H4 (cell line): ENCODE data around the gene TAL1. TPM values are rescaled to one million over a fixed set of nuclear protein-coding genes. Genes with fewer than 3 reads are reported as not detected.
"Not testable (repeated sequence)": the region's sequence is repeated elsewhere in the genome, so short reads cannot be mapped to it uniquely, and the experiment has no call there.

Source experiments
- DNase-seq: peaks from one replicate; pipeline ENCODE4 v3.0.0-alpha.2; 2015; ENCODE audit warnings: low spot score
- total RNA-seq: library from RNA; depleted of rRNA; stranded (reverse); fragments of >200 nt; shearing (Covaris generic); gene quantifications from 2 replicates; pipeline ENCODE4 v1.2.3, GENCODE V29; 2014; rRNA removed

Gene TAL1
- total RNA-seq: 0.10 and 0.27 TPM in 2 replicates

- no peak for DNase-seq
These were observed at the start of gene TAL1 for GRCh38 chr1:47232187-47232874. Gene TAL1, minus strand, starts transcription at chr1:47232225. Its CDS starts 6,337 bp downstream, at chr1:47225888.

DNA sequence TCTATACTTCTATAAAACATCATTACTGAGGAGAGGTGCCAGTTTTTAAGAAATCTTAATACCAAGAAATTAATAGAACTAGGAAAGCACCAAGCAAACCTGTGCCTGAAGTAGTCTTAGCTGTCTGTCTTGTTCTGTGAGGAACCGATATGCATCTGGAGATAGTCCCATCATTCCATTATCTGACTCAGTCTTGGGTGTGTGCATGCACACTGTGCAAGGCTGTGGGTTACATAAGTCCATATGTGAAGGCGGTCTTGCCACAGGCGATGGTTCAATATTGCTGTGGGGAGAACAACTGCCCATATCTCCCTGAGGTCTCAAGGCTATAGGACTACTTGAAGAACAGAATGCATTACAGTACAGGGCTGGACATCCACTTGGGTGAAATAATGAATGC is 48.1 kb upstream of the TAL1 start:
- no peak for DNase-seq

GRCh38 chr1:47276850-47277249 is 44.8 kb upstream of the TAL1 start:
- no peak for DNase-seq

DNA sequence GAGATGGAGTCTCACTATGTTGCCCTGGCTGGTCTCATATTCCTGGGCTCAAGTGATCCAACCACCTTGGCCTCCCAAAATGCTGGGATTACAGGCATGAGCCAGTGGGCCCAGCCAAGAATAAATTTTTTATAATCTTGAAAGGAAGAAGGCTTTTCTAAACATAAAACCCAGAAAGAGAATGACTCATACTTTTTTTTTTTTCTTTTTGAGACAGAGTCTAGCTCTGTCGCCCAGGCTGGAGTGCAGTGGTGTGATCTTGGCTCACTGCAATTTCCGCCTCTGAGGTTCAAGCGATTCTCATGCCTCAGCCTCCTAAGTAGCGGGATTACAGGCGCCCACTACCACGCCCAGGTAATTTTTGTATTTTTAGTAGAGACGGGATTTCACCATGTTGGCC is 43.8 kb upstream of the TAL1 start:
- not testable (repeated sequence) for DNase-seq

DNA sequence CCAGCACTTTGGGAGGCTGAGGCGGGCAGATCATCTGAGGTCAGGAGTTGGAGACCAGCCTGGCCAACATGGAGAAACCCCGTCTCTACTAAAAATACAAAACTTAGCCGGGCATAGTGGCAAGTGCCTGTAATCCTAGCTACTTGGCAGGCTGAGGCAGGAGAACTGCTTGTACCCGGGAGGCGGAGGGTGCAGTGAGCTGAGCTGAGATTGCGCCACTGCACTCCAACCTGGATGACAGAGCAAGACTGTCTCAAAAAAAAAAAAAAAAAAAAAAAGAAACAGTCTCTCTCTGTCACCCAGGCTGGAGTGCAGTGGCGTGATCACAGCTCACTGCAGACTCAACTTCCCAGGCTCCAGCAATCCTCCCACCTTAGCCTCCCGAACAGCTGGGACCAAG is 33.5 kb upstream of the TAL1 start:
- DNase-seq: not testable (repeated sequence)

GRCh38 chr1:47262787-47263413 is 30.9 kb upstream of the TAL1 start:
- DNase-seq: peak; percentile 35

GRCh38 chr1:47257224-47257623 is 25.2 kb upstream of the TAL1 start:
- DNase-seq: no peak

DNA sequence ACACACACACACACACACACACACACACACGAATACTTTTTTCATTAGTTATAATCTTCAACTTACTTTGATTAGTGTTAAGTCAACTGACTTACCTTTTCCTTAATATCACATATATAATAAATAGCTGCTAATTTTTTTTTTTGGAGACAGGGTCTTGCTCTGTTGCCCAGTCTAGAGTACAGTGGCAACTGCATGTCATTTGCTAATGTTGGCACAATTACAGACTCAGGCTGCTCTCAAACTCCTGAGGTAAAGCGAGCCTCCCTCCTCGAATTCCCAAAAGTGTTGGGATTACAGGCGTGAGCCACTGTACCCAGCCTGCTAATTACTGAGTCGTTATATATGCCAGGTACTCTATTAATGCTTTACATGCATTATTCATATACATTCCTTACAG is 20.8 kb upstream of the TAL1 start:
- no peak for DNase-seq

GRCh38 chr1:47252369-47252768 is 20.3 kb upstream of the TAL1 start:
- DNase-seq: no peak

GRCh38 chr1:47249755-47250154 is 17.7 kb upstream of the TAL1 start:
- no peak for DNase-seq

- no peak for DNase-seq
These were observed 12.4 kb upstream of the TAL1 start for GRCh38 chr1:47244339-47244862.

GRCh38 chr1:47243910-47244309 is 11.9 kb upstream of the TAL1 start:
- no peak for DNase-seq

DNA sequence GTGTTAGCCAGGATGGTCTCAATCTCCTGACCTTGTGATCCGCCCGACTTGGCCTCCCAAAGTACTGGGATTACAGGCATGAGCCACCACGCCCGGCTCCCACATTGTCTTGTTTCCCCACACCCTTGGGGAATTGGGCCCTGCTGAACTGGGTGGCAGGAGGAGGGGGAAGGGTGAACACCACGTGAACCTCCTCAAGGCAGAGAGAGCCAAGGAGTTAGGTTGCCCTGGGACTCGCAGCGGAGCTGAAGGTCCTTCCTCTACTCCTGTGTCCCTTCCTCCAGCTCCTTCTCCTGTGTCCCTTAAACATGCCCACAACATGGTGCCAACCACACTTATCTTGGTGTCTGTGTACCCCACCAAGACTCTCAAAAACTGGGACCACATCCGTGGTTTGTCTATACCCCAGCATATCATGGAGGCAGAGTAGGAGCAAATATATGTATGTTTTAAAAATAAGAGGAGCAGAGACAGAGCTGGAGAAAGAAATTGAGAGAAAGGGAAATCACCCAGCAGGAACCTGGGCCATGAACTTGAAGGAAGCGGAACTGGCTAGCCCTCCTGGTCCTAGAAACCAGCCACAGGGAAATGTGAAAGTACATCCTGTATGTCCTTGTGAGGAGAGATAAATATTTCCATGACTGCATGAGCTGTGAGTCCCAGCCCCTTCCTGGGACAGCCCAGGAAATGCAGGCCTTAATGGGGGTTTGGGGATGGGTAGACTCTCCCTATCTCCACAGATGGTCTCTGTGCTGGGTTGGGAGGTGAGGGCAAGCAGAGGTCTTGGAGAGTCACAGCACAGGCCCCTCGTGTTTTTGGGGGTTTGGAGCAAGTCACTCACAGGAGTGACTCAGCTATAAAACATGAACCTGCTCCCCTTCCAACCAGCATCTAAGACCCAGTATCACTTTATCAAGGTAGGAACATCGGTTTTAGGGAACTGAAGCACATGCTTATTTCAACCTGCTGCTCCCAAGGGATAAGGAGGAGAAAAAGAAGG is 9.4 kb upstream of the TAL1 start:
- peak; percentile 32 for DNase-seq

DNA sequence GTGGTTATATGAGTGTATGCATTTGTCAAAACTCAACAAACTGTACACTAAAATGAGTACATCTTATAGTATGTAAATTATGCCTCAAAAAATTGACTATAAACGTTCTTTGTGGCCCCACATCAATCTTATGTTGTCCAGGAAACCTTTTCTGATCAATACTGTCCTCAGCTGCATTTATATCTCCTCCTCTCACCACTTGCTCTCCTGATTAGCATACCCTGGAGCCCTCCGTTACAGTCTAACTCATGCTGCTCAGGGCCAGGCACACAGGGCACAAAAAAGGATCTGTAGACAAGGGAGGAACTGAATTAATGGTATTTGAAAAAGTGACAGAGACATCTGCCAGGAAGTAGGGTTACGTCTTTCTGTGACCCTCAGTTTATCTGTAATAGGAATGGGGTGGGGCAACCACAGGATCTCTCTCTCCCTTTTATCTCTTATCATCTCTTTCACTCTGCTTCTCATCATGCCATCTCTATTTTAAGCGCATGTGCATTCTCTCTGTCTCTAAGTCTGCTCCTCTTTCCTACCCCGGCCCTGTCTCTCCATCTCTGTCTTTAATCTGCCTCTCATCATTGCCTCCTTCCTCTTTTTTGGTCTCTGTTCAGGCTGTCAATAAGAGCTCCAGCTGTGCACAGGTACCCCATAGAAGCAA is 7.0 kb upstream of the TAL1 start:
- no peak for DNase-seq

DNA sequence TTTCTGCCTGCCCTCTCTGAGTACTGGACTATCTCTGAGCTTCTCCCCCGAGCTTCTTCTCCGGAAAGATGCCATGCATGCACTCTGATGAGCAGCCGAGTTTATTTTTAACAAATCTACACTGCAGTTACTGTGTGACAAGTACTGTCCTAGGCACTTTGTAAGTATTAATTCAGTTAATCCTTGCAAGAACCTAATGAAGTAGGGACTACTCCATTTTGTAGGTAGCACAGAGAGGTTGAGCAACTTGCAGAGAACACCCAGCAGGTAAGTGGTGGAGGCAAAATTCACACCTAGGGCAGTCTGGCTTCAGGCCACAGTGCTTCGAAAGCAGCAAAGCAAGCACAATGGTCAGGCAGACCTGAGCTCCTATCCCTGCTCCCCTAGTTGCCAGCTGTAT is 3.8 kb upstream of the TAL1 start:
- DNase-seq: no peak

GRCh38 chr1:47235241-47235681 is 3.2 kb upstream of the TAL1 start:
- no peak for DNase-seq

DNA sequence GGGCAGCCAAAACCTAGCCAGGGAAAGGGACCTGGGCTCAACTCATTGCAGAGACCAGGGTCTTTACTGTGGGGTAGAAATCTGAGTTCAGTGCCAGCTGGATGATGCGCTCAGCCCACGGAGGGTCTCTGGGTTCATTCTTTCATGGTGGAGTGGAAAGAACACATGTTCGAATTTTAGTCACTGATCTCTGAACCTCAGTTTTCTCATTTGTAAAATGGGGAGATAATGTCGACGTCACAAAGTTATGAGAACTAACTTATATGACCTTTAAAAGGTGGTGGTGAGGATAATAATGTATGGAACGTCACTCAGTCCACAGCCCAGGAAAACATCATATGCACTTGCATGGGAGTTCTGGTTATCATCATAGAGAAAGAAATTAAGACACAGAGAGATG is 1.2 kb upstream of the TAL1 start:
- no peak for DNase-seq

DNA sequence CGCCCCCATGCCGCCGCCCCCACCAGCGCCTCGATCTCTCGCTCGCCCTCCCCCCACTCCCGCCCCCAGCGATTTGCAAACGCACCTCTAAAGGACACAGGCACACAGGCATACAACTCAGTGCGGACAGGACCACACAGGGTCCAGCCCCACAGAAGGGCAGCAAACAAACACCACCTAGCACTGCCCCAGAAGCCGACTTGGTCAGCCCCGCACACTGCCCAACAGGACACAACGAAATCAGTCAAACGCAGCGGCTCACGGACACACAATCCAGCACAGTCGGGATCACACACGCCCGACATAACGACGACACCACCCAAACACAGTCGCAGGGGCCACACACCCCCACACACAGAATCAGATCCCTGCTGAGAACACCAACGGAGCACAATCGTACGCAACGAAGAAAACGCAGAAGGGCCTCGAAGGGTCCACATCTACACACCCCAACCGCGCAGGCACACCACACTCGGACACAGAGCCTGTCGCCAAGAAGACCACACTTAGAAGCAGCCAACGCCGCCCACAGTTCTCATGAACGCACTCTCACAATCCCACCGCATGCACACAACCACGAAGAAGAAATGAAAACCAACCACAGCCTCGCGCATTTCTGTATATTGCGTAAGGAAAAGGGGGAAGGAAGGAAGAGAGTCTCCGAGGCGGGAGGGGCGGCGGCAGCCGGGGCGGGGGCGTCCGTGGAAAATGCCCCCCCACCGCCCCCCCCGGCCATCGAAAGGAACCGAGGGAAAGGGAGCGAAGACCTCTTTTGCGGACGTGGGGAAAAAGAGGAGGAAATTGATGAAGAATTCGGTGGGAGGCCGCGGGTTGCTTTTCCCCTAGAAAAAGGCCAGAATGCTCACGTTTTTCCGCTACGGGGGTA is 481 bp downstream of the TAL1 start:
- no peak for DNase-seq

DNA sequence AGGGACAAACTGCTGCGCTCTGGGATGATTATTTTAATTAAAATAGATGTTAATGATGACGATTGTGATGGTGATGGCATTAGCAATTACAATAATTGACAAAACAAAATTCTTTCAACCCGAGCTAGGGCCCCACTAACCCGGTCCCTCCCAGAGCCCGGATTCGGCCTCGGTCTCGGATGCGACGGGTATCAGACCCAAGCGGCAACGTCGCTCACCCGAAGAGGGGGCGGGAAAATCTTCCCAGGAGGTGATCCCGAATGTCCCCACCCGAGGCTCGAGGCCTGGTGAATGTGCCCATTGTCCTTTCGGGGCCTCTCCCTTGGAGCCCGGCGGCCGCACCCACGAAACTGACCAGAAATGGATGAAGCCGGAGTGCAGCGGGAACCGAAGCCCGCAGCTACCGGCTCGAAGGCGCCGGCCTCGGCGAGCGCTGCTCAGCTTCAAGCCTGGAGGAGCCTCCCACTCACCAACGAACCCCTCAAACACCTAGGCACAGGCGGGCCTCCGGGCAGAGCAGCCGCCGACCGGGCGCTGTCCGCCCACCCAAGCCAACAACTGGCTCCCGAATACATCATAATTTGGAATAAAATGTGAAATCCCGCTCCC is 1.2 kb downstream of the TAL1 start:
- no peak for DNase-seq
